ENCODE measurements around the gene TSPAN15.
"Not testable (repeated sequence)": the region's sequence is repeated elsewhere in the genome, so short reads cannot be mapped to it uniquely, and the experiment has no call there.

TSPAN15 gene

GRCh38 chr10:69467928-69468750 lies 16.9 kb downstream of the TSPAN15 start:
- DNase-seq, result no peak

- no peak for DNase-seq
Measured at GRCh38 chr10:69468751-69469089, 17.5 kb downstream of the TSPAN15 start.

GRCh38 chr10:69469976-69470375 lies 18.7 kb downstream of the TSPAN15 start:
- DNase-seq, result no peak

- no peak for DNase-seq
Measured at GRCh38 chr10:69470463-69471384, 19.5 kb downstream of the TSPAN15 start.

- no peak for DNase-seq
Measured at GRCh38 chr10:69472142-69472541, 20.9 kb downstream of the TSPAN15 start.

- no peak for DNase-seq
Measured at GRCh38 chr10:69472544-69472943, 21.3 kb downstream of the TSPAN15 start.

GRCh38 chr10:69473304-69473990 lies 22.2 kb downstream of the TSPAN15 start:
- no peak for DNase-seq

- DNase-seq, result no peak
Measured at GRCh38 chr10:69474742-69475432, 23.6 kb downstream of the TSPAN15 start.

GRCh38 chr10:69475433-69475830 lies 24.2 kb downstream of the TSPAN15 start:
- no peak for DNase-seq

GRCh38 chr10:69477968-69478597 lies 26.8 kb downstream of the TSPAN15 start:
- DNase-seq, result no peak

GRCh38 chr10:69479240-69480067 lies 28.2 kb downstream of the TSPAN15 start:
- no peak for DNase-seq

GRCh38 chr10:69480068-69480412 lies 28.8 kb downstream of the TSPAN15 start:
- no peak for DNase-seq

GRCh38 chr10:69481305-69481704 lies 30.0 kb downstream of the TSPAN15 start:
- no peak for DNase-seq

- no peak for DNase-seq
Measured at GRCh38 chr10:69481811-69482524, 30.7 kb downstream of the TSPAN15 start.

GRCh38 chr10:69483963-69484362 lies 32.7 kb downstream of the TSPAN15 start:
- no peak for DNase-seq

- DNase-seq, result no peak
Measured at GRCh38 chr10:69484736-69485135, 33.5 kb downstream of the TSPAN15 start.

- no peak for DNase-seq
Measured at GRCh38 chr10:69486922-69487730, 35.9 kb downstream of the TSPAN15 start.

GRCh38 chr10:69488149-69488844 lies 37.0 kb downstream of the TSPAN15 start:
- DNase-seq, result not testable (repeated sequence)

- not testable (repeated sequence) for DNase-seq
Measured at GRCh38 chr10:69488856-69489255, 37.6 kb downstream of the TSPAN15 start.
